Inflammatory macrophage treated with lipopolysaccharide for 1 hour (primary cell): ENCODE results near the gene EFNB3.

Source experiments
- DNase-seq, 2 donors: peaks; one replicate each; pipeline ENCODE4 v3.0.0-alpha.2; 2020 to 2022

The EFNB3 gene

DNA sequence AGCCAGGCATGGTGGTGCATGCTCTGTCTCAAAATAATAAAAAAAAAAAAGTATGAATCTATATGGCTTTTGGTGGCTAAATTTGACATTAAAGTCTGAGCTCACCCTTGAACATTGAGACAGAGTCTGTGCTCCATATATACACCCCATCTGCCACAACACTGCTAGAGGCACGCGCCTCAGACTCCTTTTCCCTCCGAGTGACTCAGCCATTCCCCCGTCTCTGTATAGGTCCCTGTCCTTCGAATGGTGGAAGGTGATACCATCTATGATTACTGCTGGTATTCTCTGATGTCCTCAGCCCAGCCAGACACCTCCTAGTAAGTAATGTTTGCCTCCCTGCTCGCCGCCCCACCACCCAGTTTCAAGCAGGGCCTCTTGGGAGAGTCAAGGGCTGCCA is 4.5 kb upstream of the EFNB3 start:
- no peak for DNase-seq

DNA sequence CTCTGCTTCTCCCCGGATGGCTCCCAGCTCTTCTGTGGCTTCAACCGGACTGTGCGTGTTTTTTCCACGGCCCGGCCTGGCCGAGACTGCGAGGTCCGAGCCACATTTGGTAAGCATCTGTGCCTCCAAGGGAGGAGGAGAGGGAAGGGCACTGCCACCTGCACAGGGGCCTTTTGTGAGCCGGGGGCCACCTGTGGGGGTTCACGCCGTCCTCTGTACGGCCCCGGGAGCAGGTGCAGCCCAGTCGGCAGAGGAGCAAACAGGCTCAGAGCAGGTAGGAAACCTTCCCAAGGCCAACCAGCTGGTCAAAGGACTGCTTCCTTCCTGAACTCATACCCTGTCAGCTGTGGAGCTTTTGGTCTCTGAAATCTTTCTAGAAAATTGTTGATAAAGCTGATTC is 3.3 kb upstream of the EFNB3 start:
- no peak for DNase-seq

DNA sequence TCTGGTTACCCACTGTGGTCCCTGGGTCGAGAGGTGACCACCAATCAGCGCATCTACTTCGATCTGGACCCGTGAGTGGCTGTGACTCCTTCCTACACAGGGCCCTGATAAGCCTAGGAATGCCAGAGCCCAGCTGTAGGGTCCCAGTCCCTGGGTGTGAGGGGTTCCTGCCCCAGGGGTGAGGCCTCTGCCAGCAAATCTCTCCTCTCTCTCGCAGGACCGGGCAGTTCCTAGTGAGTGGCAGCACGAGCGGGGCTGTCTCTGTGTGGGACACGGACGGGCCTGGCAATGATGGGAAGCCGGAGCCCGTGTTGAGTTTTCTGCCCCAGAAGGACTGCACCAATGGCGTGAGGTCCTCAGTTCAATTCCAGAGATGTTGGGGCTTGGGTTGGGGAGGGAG is 2.2 kb upstream of the EFNB3 start:
- DNase-seq, result no peak

DNA sequence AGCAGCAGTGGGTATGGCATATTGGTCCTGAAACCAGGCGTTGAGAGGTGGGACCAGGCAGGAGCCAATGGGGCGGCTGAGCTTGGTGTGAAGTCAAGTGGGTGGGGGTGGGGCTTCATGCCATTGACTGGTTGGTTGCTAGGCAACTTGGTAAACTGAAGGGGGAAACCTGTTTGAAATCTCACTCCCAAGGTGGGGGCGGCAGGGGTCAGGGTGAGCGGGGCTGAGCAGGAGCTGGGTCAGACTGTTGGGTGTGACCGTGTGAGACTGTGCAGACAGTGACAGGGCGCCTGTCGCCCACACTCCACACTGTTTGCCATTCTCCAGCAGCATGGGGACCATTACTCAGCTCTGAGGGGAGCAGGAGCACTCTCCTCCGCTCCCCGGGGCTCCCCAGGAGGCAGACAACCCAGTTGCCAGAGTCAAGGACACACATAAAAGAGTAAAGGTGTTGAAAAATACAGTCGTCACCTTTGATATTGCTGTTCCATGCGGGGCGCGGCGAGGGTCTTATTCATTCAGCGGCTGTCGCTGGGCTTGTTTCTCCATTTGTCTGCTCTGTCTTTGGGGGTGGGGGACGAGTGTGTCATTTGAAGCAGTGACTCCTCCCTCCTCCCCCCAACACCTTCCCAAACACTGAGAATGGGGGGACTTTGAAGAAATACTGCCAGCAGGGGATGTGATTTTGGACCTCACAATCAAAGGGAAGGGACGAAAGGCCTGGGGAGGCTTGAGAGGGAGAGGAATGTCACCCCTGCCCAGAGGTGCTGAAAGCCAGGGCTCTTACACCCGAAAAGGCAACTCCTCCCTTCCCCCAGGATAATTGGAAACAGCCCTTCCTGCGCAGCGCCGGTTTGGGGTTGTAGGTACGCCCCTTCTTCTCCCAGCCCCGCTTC is 1.2 kb upstream of the EFNB3 start:
- DNase-seq, result no peak

DNA sequence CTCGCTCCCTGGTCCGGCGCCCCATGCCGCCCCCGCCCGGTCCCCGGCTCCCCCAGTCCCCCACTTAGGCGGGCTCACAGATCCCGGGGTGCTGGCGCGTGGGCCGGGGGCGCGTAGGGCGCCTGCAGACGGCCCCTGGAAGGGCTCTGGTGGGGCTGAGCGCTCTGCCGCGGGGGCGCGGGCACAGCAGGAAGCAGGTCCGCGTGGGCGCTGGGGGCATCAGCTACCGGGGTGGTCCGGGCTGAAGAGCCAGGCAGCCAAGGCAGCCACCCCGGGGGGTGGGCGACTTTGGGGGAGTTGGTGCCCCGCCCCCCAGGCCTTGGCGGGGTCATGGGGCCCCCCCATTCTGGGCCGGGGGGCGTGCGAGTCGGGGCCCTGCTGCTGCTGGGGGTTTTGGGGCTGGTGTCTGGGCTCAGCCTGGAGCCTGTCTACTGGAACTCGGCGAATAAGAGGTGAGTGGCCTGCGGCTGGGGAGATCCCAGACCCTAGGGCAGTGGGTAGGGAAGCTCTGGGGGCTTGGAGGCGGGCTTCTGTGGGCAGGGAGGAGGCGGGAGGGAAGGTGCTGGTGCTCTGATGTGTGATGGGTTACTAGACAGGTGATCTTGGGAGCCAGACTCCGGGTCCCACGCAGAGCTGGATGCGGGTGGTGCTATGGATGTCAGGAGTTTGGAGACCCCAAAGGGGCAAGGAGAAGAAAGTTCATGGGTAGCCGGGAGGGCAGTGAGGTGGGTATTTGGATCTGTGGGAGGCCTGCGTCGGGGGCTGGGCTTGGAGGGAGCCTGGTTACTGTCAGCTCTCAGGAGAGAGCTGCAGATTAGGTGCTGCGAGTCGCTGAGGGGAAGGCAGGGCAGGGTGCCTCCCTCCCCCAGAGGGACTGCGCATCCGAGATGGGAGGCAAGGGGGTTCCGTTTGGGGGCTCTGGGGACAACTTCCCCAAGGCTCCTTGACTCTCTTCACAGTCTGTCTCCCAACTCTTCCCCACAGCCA is 560 bp downstream of the EFNB3 start:
- no peak for DNase-seq

DNA sequence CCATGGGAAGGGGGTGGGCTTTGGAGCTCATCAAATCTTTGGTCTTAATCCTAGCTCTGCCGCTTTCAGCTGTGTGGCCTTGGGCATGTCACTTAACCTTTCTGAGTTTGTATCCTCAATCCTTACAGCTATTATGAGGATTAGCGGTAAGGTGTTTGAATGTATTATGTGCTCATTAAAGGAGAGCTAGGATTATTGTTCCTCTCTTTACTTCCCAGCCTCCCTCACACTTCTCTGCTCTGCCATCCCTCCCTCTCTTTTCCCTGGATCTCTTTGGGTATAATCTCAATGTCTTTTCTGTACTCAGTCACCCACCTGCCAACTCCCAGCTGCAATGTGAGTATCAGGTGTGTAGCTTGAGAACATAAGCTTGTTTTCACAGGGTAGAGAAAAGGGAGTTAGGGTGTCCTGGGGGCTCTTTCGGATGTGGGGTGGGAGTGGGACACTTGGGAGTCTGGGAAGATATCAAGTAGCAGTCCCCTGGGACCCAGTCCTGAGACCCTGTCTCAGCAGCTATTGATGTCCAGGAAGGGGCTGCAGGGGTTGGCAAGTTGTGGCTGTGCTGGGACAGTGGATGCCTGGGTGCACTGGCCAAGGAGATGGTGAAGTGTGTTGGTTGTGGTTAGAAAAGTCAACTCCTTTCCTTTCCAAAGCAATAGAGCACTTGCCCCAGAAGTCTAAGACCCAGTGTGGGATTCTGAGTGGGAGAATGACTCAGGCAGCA is 1.8 kb downstream of the EFNB3 start:
- DNase-seq, result no peak

DNA sequence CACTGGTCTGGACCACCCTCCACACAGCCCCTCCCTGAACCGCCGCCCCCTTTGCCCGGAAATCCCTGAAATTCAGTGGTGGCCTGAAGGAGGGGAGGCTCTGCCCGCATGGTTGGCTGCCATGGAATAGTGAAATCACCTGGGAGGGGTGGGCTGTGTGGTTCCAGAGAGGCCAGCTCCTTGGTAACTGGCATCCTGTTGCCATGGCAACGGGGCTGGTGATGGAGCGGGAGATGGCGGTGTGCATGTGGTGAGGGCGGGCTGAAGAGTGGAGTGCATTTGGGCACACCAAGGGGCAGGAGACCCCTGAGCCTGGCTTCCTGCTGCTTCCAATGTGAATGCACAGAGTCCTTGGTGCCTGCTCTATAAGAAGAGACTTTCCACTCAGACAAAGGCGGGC is 2.4 kb downstream of the EFNB3 start:
- no peak for DNase-seq

DNA sequence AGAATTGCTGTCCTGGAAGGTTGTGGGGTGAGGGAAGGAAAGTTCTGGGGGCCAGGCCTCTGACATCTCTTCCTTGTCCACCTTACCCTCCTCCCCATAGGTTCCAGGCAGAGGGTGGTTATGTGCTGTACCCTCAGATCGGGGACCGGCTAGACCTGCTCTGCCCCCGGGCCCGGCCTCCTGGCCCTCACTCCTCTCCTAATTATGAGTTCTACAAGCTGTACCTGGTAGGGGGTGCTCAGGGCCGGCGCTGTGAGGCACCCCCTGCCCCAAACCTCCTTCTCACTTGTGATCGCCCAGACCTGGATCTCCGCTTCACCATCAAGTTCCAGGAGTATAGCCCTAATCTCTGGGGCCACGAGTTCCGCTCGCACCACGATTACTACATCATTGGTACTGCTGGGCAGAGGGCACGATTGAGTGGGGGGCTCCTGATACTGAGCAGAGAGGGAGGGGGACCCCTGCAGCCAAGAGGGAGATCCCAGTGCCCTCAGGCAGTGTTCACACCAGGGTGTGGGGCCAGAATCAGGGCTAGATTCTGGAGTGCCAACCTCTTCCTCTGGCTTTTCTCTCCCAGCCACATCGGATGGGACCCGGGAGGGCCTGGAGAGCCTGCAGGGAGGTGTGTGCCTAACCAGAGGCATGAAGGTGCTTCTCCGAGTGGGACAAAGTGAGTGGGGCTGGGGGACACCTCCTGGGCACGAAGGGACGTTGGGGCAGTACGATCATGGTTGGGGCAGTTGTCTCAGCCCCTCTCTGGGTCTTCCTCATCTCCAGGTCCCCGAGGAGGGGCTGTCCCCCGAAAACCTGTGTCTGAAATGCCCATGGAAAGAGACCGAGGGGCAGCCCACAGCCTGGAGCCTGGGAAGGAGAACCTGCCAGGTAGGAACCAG is 3.1 kb downstream of the EFNB3 start:
- no peak for DNase-seq

DNA sequence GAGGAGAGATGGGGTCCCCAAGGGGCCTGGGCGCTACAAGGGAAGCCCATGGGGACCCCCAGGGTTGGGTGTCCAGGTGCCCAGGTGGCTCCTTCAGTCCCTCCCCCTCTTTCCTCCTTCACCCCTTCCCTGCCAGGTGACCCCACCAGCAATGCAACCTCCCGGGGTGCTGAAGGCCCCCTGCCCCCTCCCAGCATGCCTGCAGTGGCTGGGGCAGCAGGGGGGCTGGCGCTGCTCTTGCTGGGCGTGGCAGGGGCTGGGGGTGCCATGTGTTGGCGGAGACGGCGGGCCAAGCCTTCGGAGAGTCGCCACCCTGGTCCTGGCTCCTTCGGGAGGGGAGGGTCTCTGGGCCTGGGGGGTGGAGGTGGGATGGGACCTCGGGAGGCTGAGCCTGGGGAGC is 4.0 kb downstream of the EFNB3 start:
- no peak for DNase-seq

DNA sequence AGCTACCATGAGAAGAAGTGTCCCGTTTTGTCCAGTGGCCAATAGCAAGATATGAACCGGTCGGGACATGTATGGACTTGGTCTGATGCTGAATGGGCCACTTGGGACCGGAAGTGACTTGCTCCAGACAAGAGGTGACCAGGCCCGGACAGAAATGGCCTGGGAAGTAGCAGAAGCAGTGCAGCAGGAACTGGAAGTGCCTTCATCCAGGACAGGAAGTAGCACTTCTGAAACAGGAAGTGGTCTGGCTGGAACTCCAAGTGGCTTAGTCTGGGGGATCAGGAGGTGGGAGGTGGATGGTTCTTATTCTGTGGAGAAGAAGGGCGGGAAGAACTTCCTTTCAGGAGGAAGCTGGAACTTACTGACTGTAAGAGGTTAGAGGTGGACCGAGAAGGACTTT is 5.3 kb downstream of the EFNB3 start:
- peak; percentile 17 to 33 for DNase-seq

DNA sequence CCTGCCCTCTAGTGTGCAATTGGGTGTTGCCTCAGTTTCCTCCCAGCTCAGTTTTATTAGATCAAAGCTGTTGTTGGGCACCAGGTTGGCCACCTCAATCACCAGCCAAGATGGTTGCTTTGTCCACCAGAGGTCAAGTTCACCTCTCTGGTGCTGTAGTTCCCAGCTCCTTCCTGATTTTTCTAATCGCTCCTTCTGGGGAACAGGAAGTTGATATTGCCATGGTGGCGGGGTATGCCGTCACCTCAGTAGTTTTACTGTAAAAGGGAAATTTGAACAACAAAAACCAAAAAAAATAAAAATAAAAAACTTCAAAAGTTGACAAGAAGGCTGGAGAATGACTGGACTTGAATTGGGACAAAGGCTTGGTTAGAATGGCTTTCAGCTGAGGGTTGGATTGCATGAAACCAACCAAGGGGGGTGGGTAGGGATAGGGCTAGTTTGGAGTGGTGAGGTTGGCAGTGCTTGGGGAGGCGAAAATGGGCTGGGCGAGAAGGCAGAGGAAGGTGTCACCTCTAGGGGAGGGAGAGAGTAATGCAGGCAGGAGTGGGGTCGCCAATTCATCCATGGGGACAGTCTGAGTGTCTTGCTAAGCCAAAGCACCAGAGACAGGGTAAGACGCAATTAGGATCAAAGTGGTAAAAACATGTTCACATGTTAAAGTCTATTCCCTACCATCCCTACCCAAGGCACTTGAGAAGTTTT is 6.2 kb downstream of the EFNB3 start:
- peak; percentile 28 to 32 for DNase-seq

DNA sequence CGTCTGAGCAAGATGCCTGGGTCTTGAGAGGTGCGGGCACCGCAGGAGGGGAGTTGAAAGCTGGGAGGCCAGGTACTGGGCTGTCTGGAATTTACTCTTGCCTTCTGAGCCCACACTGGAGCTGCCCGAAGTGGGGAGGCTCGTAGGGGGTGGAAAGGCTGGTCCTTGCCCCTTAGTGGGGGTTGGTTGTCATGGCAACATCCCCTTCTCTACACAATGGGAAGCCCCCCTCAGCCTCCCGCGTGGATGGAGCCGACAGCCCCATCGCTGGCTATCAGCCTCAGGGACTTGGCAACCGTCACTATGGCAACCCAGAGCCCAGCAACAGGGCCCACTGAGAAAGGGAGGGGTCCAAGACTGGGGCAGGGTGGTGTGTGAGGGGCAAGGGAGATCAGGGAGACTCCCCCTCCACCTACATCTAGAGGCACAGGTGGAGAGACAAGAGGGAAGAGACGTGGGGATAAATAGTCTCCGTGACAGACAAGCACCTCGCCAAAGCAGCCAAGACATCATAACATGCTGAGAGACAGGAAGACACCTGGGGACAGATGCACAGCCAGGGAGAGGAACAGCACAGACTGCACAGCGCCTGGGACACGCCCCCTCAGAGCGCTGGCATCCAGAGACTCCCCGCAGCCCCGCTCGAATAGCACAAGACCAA is 7.2 kb downstream of the EFNB3 start:
- no peak for DNase-seq

DNA sequence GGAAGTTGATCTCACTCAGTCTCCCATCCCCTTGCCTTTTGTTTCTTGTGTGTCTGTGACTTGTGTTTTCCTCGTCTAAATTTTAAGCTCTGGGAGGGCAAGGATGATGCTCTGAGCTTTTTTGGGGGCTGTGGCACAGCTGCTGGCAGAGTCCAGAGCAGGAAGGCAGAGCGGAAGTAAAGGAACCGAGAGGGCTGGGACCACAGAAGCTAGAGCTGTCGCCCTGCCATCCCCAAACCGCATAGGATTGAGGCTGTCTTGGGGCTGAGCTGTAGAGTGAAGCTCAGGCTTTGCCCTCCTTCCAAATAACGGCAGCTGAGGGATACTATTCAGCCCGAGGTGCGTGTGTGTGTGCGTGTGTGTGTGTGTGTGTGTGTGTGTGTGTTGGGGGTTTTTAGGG is 8.8 kb downstream of the EFNB3 start:
- no peak for DNase-seq

DNA sequence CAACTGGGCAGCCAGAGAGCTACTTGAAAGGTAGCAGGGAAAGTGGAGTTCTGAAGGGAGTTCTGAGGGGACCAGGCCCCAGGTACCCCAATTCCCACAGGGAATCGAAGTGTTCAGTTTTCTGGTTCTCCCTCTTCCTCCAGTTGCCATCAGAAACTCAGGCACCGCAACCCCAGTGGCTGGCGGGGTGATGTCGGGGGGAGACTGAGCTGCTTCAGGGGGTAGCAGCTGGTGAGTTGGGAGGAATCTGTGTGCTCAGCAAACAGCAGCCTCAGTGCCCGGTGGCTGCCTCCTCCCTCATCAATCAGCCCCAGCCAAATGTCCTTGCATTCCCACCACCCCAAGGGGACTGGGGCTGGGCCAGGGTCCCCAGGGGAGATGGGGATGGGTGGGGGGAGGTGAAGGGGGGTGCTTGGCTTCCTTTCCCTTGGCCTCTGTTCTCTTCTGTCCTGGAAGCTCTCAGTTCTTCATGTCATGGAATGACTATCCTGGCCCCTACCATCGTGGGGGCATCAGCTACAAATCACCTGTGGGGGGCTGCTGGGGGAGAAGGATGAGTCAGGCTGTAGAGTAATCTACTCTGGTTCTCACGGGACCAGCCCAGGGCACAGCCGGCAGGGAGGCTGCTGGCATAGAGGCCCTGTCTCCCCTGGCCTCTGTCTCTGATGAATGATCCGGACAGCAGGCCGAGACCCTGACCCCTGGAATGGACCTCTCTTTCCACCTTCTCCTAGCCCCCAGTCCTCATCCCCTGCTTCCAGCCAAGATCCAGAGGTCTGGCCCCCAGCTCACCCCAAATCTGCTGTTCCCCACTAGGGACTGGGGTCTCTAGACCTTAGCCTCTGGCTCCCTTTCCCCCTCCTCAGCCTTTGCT is 10.0 kb downstream of the EFNB3 start:
- no peak for DNase-seq

DNA sequence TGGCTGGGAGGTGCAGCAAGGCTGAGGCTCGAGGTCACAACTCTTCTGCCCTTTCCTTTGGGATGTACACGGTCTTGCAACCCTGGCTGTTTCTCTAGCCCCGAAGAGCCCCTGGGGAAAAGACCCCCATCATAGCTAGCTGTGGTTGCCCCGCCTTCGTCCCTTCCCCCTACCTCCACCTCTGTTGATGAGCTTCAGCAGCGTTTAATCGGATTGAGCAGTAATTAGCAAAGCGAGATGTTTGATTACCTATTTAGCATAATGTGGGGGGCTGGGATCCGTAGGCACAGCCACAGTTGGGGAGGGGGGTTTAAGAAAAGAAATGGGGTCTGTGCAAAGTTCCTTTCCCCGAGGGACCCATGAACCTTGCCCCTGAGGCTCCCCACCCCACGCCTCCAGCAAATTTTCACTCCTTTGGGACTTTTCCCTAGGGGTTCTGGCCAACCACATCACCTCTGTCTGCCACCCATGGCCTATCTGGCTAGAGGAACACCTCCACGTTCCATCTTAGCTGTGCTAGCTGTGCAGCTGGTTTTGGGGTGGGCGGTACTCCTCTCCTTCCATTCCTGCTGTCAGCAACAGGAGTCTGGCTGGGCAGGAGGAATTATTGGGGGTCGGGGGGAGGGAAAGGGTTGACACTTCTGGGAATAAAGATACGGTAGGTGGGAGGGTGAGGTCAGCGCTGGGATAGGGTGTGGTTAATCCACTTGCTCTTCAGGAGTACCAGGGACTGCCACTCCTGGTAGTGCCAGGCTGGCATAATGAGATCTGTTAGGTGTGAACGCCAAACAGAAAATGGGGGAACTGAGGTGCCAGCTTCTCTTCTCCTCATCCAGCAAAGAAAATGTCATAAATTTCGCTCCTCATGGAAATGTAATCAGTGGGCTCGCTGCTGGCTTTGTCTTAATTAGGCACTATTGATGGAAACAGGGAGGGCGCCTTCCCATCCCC is 11.2 kb downstream of the EFNB3 start:
- no peak for DNase-seq

DNA sequence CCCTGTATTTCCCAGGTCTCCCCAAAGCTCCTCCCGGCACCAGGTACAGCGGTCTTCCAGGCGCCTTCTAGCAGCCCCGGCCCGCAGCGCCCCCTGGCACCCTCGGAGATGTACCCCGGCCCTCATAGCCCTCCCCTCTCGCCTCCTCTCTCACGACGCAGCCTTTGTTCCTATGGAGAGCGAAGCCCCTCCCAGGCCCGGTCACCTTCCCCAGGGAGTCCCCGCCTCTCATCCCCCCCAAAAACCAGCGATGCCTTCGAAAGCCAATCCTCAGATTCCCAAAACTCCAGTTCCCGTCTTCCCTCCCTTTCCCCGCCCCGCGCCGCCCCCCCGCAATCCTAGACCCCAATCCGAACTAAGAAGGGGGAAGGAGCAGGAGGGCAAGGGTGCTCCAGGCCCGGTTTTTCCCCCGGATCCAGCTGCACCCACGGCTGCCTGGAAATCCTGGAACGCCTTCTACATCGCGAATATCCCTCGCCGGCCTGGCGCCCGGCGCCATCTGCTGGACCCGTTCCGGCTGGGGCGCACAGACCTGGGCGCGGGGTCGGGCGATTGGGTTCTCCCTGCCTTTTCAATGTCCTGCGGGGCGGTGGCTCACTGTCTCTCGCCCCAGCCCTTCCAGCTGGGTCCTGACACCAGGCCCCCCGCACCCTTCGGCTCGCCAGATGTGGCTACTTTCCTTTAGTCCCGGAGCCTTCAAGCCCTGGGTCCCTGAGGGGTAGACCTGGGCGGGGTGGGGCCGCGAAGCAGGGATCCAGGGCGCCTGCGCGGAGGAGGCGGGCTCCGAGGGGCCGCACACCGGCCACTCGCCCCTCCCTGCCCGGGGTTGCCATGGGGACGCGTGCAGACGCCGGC is 12.1 kb downstream of the EFNB3 start, which contains the start of gene DNAH2:
DNAH2 (plus strand) TSS at position 844 of the 855 bp plus-strand sequence. CDS start 1,991 bp downstream, outside the sequence.
- peak; percentile 47 to 63 for DNase-seq

DNA sequence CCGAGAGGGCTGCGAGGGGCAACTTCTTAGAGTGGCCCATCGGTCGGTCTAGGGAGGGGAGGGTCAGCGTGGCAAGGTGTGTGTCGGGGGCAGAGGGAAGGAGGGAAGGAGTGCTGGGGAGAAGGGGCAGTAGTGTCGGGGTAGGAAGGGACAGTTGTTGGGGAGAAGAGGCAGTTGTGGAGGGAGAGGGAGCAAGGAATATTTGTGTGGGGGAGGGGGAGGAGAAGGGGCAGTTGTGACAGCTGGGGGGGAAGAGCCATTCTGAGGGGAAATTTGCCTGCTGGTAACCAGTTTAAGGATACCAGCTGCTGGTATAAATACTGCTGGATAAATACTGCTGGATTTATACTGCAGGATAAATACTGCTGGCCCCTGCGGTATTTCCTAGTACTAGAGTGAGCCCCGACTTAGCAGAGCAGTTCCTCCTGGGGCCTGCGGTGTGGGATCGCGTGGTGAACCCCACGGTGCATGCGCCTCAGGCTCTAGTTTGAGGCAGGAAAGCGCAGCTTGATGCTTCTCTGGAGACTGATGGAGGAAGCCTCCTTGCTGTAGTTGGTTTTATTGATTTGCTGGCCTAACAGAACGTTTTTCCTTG is 12.9 kb downstream of the EFNB3 start:
- DNase-seq, result peak in 1 of 2 donors; percentile 37
